Adipose tissue (tissue), 3 donors: ENCODE results near the gene TRPC1. TPM values are rescaled to one million over a fixed set of nuclear protein-coding genes. Genes with fewer than 3 reads are reported as not detected.
"Not testable (repeated sequence)": the region's sequence is repeated elsewhere in the genome, so short reads cannot be mapped to it uniquely, and the experiment has no call there.

Source experiments
- H3K27ac ChIP-seq: one replicate; pipeline ENCODE4 v1.5.1; 2013; ENCODE audit warnings: low read depth, low read length
- WGBS, 3 donors: extraction: QIAGEN DNeasy Blood & Tissue Kit; methylation state at CpG; one replicate each; pipeline ENCODE4 v1.1.7; 2013; 5-methylcytosine and 5-hydroxymethylcytosine counted together
- polyA plus RNA-seq, 3 donors: library from polyadenylated mRNA; stranded (reverse); fragments of 200-250 nt; gene quantifications; one replicate each; pipeline ENCODE4 v1.2.3, GENCODE V29; 2013
- donor health status: healthy with polysubstance abuse.
- donor health status: Bipolar disorder and iron deficiency.
- donor health status: healthy.

The TRPC1 gene
- polyA plus RNA-seq, 3 donors: 0.78 to 4.3 (median 2.4) TPM

GRCh38 chr3:142738396-142738795 lies 14.6 kb downstream of the TRPC1 start:
- H3K27ac ChIP-seq: no peak overlapping the region

GRCh38 chr3:142746646-142747045 lies 22.8 kb downstream of the TRPC1 start:
- 89 to 96% (median 93%) methylated on average over 7 of the region's 7 CpGs for WGBS, 3 donors
- H3K27ac ChIP-seq: no peak overlapping the region

GRCh38 chr3:142750531-142750930 lies 26.7 kb downstream of the TRPC1 start:
- WGBS, 3 donors: 93 to 96% (median 96%) methylated on average over 4 of the region's 4 CpGs

DNA sequence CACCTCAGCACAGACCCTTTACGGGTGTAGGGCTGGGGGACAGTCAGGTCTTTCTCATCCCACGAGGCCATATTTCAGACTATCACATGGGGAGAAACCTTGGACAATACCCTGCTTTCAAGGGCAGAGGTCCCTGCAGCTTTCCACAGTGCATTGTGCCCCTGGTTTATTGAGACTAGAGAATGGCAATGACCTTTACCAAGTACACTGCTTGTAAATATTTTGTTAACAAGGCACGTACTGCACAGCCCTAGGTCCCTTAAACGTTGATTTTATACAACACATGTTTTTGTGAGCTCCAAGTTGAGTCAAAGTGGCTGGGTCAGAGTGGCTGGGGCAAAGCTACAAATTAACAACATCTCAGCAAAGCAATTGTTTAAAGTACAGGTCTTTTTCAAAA lies 28.8 kb downstream of the TRPC1 start:
- 77 to 89% (median 80%) methylated on average over 4 of the region's 4 CpGs for WGBS, 3 donors
- H3K27ac ChIP-seq: not testable (repeated sequence)

More at GRCh38 chr3:142750531-142750930, 26.7 kb downstream of the TRPC1 start:
- not testable (repeated sequence) for H3K27ac ChIP-seq

- WGBS, 3 donors: 95 to 100% (median 100%) methylated on average over 1 of the region's 1 CpG
- H3K27ac ChIP-seq: no peak overlapping the region
Observed at GRCh38 chr3:142754494-142754893, 30.7 kb downstream of the TRPC1 start.

DNA sequence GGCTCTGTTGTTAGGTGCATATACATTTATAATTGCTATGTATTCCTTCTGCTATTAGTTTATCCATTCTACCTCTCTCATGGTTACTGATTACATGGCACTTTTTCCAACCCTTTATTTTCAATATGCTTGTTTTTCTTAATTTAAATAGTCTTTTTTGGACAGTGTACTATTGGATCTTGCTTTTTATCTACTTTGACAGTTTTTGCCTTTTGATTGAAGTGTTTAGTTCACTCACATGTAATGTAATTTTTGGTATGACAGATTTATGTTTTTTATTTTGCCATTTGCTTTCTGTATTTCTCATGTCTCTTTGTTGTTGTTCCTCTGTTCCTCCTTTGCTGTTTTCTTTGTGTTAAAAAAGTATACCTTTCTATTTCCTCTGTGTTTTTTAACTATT lies 44.5 kb downstream of the TRPC1 start:
- no peak overlapping the region for H3K27ac ChIP-seq

GRCh38 chr3:142777927-142778326 lies 54.1 kb downstream of the TRPC1 start:
- H3K27ac ChIP-seq: no peak overlapping the region

GRCh38 chr3:142778541-142778940 lies 54.7 kb downstream of the TRPC1 start:
- 91 to 92% (median 91%) methylated on average over 2 of the region's 2 CpGs for WGBS, 3 donors

DNA sequence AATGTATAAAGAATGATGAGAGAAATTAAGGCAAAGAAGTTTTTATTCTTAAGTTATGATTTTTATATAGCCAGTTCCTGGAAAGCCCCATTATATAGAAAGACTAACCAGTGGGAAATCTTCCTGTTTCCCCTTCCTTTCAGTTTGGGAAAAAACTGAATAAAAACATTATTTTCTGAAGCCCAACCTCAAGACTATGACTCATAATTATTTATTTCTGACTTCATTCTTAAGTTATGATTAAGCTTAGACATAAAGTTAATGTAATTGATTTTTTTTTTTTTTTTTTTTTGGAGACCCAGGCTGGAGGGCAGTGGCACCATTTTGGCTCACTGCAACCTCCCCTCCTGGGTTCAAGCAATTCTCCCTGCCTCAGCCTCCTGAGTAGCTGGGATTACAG lies 55.8 kb downstream of the TRPC1 start:
- no peak overlapping the region for H3K27ac ChIP-seq

More at GRCh38 chr3:142778541-142778940, 54.7 kb downstream of the TRPC1 start:
- no peak overlapping the region for H3K27ac ChIP-seq

DNA sequence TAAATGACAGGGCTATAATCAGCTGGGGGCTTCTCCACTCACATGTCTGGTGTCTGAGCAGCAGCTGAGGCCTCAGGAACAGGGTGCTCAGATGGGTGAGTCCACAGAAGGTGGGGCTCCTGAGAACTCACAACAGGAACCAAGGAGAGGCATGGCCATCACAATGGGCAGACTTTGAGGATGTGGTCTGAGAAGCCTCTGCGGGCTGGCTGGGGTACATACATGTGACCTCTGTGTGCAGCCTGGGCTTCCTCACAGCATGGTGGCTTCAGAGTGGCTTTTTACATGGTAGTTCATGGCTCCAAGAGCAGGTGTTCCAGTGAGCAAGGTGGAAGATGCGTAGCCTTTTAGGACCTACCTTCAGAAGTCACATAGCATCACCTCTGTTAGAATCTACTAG lies 58.8 kb downstream of the TRPC1 start:
- WGBS, 3 donors: 94 to 96% (median 95%) methylated on average over 2 of the region's 2 CpGs

GRCh38 chr3:142784228-142784627 lies 60.4 kb downstream of the TRPC1 start:
- WGBS, 3 donors: 45 to 100% (median 46%) methylated on average over 1 of the region's 1 CpG
- no peak overlapping the region for H3K27ac ChIP-seq

More for the DNA sequence above, 58.8 kb downstream of the TRPC1 start:
- no peak overlapping the region for H3K27ac ChIP-seq

- WGBS, 3 donors: 77 to 94% (median 86%) methylated on average over 4 of the region's 4 CpGs
- no peak overlapping the region for H3K27ac ChIP-seq
Observed at GRCh38 chr3:142785996-142786395, 62.2 kb downstream of the TRPC1 start.

GRCh38 chr3:142787719-142788118 lies 63.9 kb downstream of the TRPC1 start:
- WGBS, 3 donors: 27 to 52% (median 50%) methylated on average over 1 of the region's 1 CpG
- H3K27ac ChIP-seq: no peak overlapping the region

DNA sequence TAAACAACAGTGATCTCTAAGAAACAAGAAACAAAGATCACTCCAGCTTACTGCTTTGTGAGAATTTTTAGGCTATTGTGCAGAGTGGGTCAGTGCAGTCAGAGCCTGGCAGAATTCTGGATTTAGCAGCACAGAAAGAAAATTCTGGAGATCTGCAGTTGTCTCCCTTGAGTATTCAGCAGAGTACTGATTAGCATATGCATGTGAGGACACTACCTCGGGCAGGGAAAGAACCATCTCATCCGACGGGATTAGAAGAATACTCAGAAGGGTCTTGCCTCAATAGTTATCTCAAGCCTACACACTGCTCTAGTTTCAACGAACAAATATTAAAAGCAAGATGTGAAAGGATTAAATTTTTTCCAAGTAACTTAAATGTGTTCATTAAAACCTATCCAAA lies 70.7 kb downstream of the TRPC1 start:
- no peak overlapping the region for H3K27ac ChIP-seq
- WGBS, 3 donors: 77 to 88% (median 83%) methylated on average over 4 of the region's 4 CpGs

GRCh38 chr3:142795332-142795731 lies 71.5 kb downstream of the TRPC1 start:
- 76 to 92% (median 89%) methylated on average over 1 of the region's 1 CpG for WGBS, 3 donors
- H3K27ac ChIP-seq: no peak overlapping the region

DNA sequence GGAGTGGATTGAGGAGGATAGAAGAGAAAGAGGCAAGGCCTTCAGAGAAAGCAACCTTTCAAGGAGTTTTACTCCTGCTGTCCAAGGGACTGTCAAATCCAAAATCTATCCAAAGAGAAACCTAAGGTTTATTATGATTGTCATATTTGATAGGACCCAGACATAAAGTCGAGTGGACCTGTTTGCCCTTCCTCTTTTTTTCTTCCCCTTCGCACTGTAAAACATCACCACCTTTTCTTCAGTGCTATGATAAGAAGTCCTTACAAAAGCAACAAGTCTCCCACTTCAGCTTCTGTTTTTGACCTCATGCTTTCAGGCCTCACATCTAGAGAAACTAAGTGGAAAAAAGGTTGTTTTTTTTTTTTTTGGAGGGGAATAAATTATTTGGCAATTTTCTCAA lies 73.0 kb downstream of the TRPC1 start:
- no peak overlapping the region for H3K27ac ChIP-seq
- WGBS, 3 donors: 35 to 77% (median 60%) methylated on average over 2 of the region's 2 CpGs

- WGBS, 3 donors: 83 to 92% (median 91%) methylated on average over 2 of the region's 2 CpGs
- H3K27ac ChIP-seq: no peak overlapping the region
Observed at GRCh38 chr3:142801746-142802145, 77.9 kb downstream of the TRPC1 start.

- 64 to 82% (median 69%) methylated on average over 1 of the region's 1 CpG for WGBS, 3 donors
- H3K27ac ChIP-seq: no peak overlapping the region
Observed at GRCh38 chr3:142802891-142803290, 79.1 kb downstream of the TRPC1 start.

- 87 to 88% (median 88%) methylated on average over 9 of the region's 9 CpGs for WGBS, 3 donors
- no peak overlapping the region for H3K27ac ChIP-seq
Observed at GRCh38 chr3:142808103-142808917, 84.5 kb downstream of the TRPC1 start.

- WGBS, 3 donors: 74 to 89% (median 76%) methylated on average over 3 of the region's 3 CpGs
- no peak overlapping the region for H3K27ac ChIP-seq
Observed at GRCh38 chr3:142809259-142809658, 85.4 kb downstream of the TRPC1 start.
